Activated CD4-positive, alpha-beta memory T cell treated with anti-CD3 and anti-CD28 coated beads, Interleukin-2, amount 10 ng/mL, durations not matched to agents 7 days and 5 days (primary cell): Measurements from ENCODE around the gene SLC9A8. TPM values are rescaled to one million over a fixed set of nuclear protein-coding genes. Genes with fewer than 3 reads are reported as not detected.
"Not testable (repeated sequence)": the region's sequence is repeated elsewhere in the genome, so short reads cannot be mapped to it uniquely, and the experiment has no call there.

Experiments used
- CTCF ChIA-PET: fragments of 350-600 bp; sonication (Branson Sonifier 250); formaldehyde crosslinking; loops from one replicate; lab custom pipeline; 2021; ENCODE audit warnings: antibody characterized with exemption, inconsistent platforms; lab: Charles Lee
- POLR2A ChIA-PET: fragments of 350-600 bp; sonication (Branson Sonifier 250); formaldehyde crosslinking; loops from one replicate; lab custom pipeline; 2021; ENCODE audit warnings: antibody characterized with exemption; lab: Charles Lee
- DNase-seq: peaks from one replicate; pipeline ENCODE4 v3.0.0-alpha.2; 2020
- H3K27ac Mint-ChIP-seq: one replicate; pipeline ENCODE4 v1.8.0; 2021; ENCODE audit warnings: mild to moderate bottlenecking, mixed read lengths
- H3K27me3 Mint-ChIP-seq: one replicate; pipeline ENCODE4 v1.8.0; 2021; ENCODE audit warnings: mixed read lengths
- H3K36me3 Mint-ChIP-seq: one replicate; pipeline ENCODE4 v1.8.0; 2021; ENCODE audit warnings: low read depth, mixed read lengths
- H3K4me1 Mint-ChIP-seq: one replicate; pipeline ENCODE4 v1.8.0; 2021; ENCODE audit warnings: mixed read lengths
- H3K4me3 Mint-ChIP-seq: one replicate; pipeline ENCODE4 v1.8.0; 2021; ENCODE audit warnings: mild to moderate bottlenecking, mixed read lengths
- H3K9me3 Mint-ChIP-seq: one replicate; pipeline ENCODE4 v1.8.0; 2021; ENCODE audit warnings: mixed read lengths
- total RNA-seq, 2 experiments: library from RNA; stranded (reverse); gene quantifications; one replicate each; pipeline ENCODE4 v1.2.3, GENCODE V29; 2021

SLC9A8 gene
- total RNA-seq, 2 experiments from 2014 or later = 18.0 to 21.0 TPM

GRCh38 chr20:49781676-49782075 is 31.0 kb upstream of the SLC9A8 start:
- Mint-ChIP-seq H3K27me3 (peaks cover 6% of the 10 kb centered on the region), H3K4me3 (no peak overlapping the region), H3K9me3 (no peaks in the 10 kb centered on the region), H3K4me1 (peaks cover 23% of the 10 kb centered on the region), H3K27ac (no peak overlapping the region), H3K36me3 (no peaks in the 10 kb centered on the region)
- ChIA-PET POLR2A (no interaction called here), CTCF (no interaction called here)
- DNase-seq = no peak

GRCh38 chr20:49782439-49782838 is 30.2 kb upstream of the SLC9A8 start:
- POLR2A ChIA-PET, H3K36me3 Mint-ChIP-seq, H3K4me3 Mint-ChIP-seq, CTCF ChIA-PET, DNase-seq, H3K27me3 Mint-ChIP-seq, H3K9me3 Mint-ChIP-seq, H3K27ac Mint-ChIP-seq: not testable (repeated sequence)
- peaks cover 19% of the 10 kb centered on the region for H3K4me1 Mint-ChIP-seq

DNA sequence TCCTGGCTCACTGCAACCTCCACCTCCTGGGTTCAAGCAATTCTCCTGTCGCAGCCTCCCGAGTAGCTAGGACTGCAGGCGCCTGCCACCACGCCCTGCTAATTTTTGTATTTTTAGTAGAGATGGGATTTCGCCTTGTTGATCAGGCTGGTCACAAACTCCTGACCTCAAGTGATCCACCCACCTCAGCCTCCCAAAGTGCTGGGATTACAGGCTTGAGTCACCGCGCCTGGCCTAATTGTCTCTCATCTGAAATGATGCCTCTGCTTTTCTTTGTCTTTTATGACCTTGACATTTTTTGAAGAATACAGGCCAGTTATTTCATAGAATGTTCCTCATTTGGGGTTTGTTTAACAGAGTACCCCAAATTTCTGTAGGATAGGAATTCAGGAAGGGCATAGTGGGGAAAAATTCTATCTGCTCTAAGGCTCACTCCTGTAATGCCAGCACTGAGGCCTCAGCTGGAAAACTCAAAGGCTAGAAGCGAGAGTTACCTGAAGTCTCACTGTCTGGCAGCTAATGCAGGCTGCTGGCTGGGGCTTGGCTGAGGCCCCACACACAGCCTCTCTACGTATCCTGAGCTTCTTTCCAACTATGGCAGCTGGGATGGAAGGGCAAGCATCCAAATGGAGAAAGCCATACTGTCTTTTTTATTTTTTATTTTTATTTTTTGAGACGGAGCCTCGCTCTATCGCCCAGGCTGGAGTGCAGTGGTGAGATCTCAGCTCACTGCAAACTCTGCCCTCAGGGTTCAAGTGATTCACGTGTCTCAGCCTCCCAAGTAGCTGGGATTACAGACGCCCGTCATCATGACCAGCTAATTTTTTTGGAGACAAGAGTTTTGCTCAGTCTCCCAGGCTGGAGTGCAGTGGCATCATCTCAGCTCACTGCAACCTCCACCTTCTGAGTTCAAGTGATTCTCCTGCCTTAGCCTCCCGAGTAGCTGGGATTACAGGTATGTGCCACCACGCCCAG is 29.3 kb upstream of the SLC9A8 start:
- H3K4me1 Mint-ChIP-seq = peaks cover 17% of the 10 kb centered on the region
- H3K27ac Mint-ChIP-seq, DNase-seq, H3K4me3 Mint-ChIP-seq, H3K27me3 Mint-ChIP-seq, H3K36me3 Mint-ChIP-seq, H3K9me3 Mint-ChIP-seq: not testable (repeated sequence)
- ChIA-PET POLR2A (interaction anchor here (0.9 kb wide), 1 partner anchor 19 kb away, joined by 3 read pairs; no protein-coding TSS in a partner anchor), CTCF (interaction anchor here (0.7 kb wide), 1 partner anchor 11 kb away, joined by 3 read pairs; no protein-coding TSS in a partner anchor)

GRCh38 chr20:49784291-49784690 is 28.3 kb upstream of the SLC9A8 start:
- no peak for DNase-seq
- H3K4me1 Mint-ChIP-seq = peaks cover 17% of the 10 kb centered on the region
- H3K36me3 Mint-ChIP-seq = no peaks in the 10 kb centered on the region
- CTCF ChIA-PET = interaction anchor here (0.7 kb wide), 1 partner anchor 10 kb away, joined by 3 read pairs; no protein-coding TSS in a partner anchor
- POLR2A ChIA-PET = no interaction called here
- no peak overlapping the region for H3K4me3 Mint-ChIP-seq
- no peak overlapping the region for H3K27ac Mint-ChIP-seq
- no peaks in the 10 kb centered on the region for H3K9me3 Mint-ChIP-seq
- H3K27me3 Mint-ChIP-seq = peaks cover 7% of the 10 kb centered on the region

DNA sequence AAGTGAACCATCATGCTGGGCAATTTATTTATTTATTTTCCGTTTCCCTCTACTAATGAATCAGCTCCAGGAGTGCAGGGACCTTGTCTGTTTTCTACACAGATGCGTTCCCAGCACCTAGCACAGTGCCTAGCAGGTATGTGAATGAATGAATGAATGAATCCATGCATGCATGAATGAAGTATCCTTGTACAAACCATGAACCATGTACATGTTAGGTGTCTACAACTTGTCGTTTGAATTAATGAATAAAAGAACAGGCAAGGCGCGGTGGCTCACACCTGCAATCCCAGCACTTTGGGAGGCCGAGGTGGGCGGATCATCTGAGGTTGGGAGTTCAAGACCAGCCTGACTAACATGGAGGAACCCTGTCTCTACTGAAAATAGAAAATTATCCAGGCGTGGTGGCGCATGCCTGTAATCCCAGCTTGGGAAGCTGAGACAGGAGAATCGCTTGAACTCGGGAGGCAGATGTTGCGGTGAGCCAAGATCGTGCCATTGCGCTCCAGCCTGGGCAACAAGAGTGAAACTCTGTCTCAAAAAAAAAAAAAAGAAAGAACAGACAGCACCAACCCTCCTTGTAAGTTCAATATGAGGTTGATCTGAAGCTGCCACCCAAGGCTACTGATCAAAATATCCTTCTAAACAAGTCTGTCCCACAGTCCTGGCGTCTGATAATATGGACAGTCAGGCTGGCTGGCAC is 27.3 kb upstream of the SLC9A8 start:
- no peak for DNase-seq
- Mint-ChIP-seq H3K4me1 (peaks cover 17% of the 10 kb centered on the region), H3K4me3 (no peak overlapping the region), H3K27ac (no peak overlapping the region), H3K9me3 (no peaks in the 10 kb centered on the region), H3K27me3 (peaks cover 10% of the 10 kb centered on the region), H3K36me3 (no peaks in the 10 kb centered on the region)
- CTCF ChIA-PET = interaction anchor here (1.4 kb wide), 1 partner anchor 61 kb away, joined by 3 read pairs; no protein-coding TSS in a partner anchor
- POLR2A ChIA-PET = no interaction called here

GRCh38 chr20:49785852-49786175 is 26.8 kb upstream of the SLC9A8 start:
- Mint-ChIP-seq H3K36me3 (no peaks in the 10 kb centered on the region), H3K27ac (no peak overlapping the region), H3K9me3 (no peaks in the 10 kb centered on the region), H3K4me1 (peaks cover 17% of the 10 kb centered on the region), H3K27me3 (peaks cover 10% of the 10 kb centered on the region), H3K4me3 (no peak overlapping the region)
- no peak for DNase-seq
- ChIA-PET POLR2A (no interaction called here), CTCF (interaction anchor here (0.6 to 1.4 kb wide), 2 partner anchors 60 to 181 kb away, joined by 3 read pairs; no protein-coding TSS in a partner anchor)

DNA sequence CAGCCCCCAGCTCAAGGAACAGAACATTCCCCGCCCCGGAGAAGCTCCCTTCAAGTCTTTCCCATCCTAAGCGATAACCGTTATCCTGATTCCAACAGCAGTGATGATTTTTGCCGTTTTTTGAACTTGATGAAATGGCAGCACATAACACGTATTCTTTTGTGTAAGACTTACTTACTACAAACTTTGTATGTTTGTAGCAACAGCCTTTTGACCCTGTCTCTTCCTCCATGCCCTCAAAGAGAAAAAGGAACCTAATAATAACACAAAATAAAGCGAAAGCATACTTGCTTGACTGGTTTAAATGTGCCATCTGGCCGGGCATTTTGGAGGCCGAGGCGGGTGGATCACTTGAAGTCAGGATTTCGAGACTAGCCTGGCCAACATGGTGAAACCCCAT is 26.4 kb upstream of the SLC9A8 start:
- Mint-ChIP-seq H3K27ac (no peak overlapping the region), H3K36me3 (no peaks in the 10 kb centered on the region), H3K27me3 (peaks cover 13% of the 10 kb centered on the region), H3K4me1 (peaks cover 17% of the 10 kb centered on the region), H3K9me3 (no peaks in the 10 kb centered on the region), H3K4me3 (no peak overlapping the region)
- DNase-seq = no peak
- ChIA-PET POLR2A (no interaction called here), CTCF (interaction anchor here (0.6 to 1.4 kb wide), 2 partner anchors 60 to 181 kb away, joined by 3 read pairs; no protein-coding TSS in a partner anchor)

GRCh38 chr20:49786668-49787370 is 25.8 kb upstream of the SLC9A8 start:
- ChIA-PET CTCF (interaction anchor here (0.6 to 1.4 kb wide), 2 partner anchors 59 to 182 kb away, joined by 3 read pairs; no protein-coding TSS in a partner anchor), POLR2A (no interaction called here)
- no peak for DNase-seq
- Mint-ChIP-seq H3K27ac (no peak overlapping the region), H3K9me3 (no peaks in the 10 kb centered on the region), H3K27me3 (peaks cover 13% of the 10 kb centered on the region), H3K4me3 (no peak overlapping the region), H3K4me1 (peaks cover 14% of the 10 kb centered on the region), H3K36me3 (no peaks in the 10 kb centered on the region)

DNA sequence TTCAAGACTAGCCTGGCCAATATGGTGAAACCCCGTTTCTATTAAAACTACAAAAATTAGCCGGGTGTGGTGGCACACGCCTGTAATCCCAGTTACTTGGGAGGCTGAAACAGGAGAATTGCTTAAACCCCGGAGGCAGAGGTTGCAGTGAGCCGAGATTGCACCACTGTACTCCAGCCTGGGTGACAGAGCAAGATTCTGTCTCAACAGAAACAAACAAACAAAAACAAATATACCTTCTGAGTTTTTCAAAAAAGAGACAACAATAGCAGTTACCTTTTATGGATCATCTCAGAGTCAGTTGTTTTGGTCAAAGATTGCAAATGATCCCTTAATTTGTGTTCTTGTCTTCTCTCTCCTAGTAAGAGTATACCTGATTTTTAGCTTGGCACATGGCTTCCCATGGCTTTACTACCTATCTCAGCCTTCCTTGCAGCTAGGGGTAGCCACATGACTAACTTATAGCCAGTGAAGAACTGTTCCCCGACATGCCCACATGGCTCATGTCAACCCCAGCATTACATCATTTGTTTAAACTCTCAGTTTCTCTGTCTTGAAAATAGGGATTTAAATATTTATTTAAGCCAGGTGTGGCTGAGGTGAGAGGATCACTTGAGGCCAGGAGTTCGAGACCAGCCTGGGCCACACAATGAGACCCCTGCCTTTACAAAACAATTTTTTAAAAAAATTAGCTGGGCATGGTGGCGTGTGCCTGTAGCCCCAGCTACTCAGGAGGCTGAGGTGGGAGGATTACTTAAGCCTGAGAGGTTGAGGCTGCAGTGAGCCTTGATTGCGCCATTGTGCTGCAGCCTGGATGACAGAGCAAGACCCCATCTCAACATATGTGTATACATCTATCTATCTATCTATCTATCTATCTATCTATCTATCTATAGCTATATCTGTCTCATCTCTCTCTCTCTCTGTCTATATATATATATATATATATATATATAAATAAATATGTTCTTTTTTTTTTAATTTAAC is 25.0 kb upstream of the SLC9A8 start:
- Mint-ChIP-seq H3K27me3 (peaks cover 15% of the 10 kb centered on the region), H3K36me3 (no peaks in the 10 kb centered on the region), H3K4me3 (no peak overlapping the region), H3K9me3 (no peaks in the 10 kb centered on the region), H3K27ac (no peak overlapping the region), H3K4me1 (peaks cover 10% of the 10 kb centered on the region)
- POLR2A ChIA-PET = no interaction called here
- DNase-seq = no peak
- CTCF ChIA-PET = interaction anchor here (1.4 kb wide), 1 partner anchor 59 kb away, joined by 3 read pairs; no protein-coding TSS in a partner anchor

GRCh38 chr20:49790077-49790798 is 22.4 kb upstream of the SLC9A8 start:
- DNase-seq = no peak
- no peak overlapping the region for H3K27ac Mint-ChIP-seq
- H3K4me1 Mint-ChIP-seq = peaks cover 27% of the 10 kb centered on the region
- ChIA-PET POLR2A (no interaction called here), CTCF (interaction anchor here (0.8 kb wide), 1 partner anchor 57 kb away, joined by 3 read pairs; no protein-coding TSS in a partner anchor)
- peaks cover 21% of the 10 kb centered on the region for H3K27me3 Mint-ChIP-seq
- no peaks in the 10 kb centered on the region for H3K36me3 Mint-ChIP-seq
- H3K9me3 Mint-ChIP-seq = no peaks in the 10 kb centered on the region
- H3K4me3 Mint-ChIP-seq = no peak overlapping the region

GRCh38 chr20:49791165-49791564 is 21.5 kb upstream of the SLC9A8 start:
- Mint-ChIP-seq H3K4me3 (no peak overlapping the region), H3K36me3 (no peaks in the 10 kb centered on the region), H3K27ac (no peak overlapping the region), H3K9me3 (no peaks in the 10 kb centered on the region), H3K27me3 (peaks cover 16% of the 10 kb centered on the region), H3K4me1 (peaks cover 23% of the 10 kb centered on the region)
- ChIA-PET POLR2A (no interaction called here), CTCF (no interaction called here)
- DNase-seq = no peak
